Panc1 (cell line): ENCODE measurements around the gene ZNF385C. TPM values are rescaled to one million over a fixed set of nuclear protein-coding genes. Genes with fewer than 3 reads are reported as not detected.
A peak's percentile ranks its signal among the peaks of the same experiment; 100 is the strongest.

Experiments used
- ATAC-seq: fragments of 200-7000 bp; cut with Tn5 transposase; 2 replicates; pipeline ENCODE4 v1.9.1; 2020; ENCODE audit warnings: mild to moderate bottlenecking, moderate library complexity
- BruUV-seq: library from RNA; stranded (reverse); fragments of 400-500 nt; replicated peaks from 2 replicates; lab custom pipeline; 2021; lab: Mats Ljungman, UMichigan
- CTCF ChIA-PET: fragments of 300-600 bp; sonication (Branson Sonifier 250); formaldehyde crosslinking; loops from one replicate; lab custom pipeline; 2022; ENCODE audit warnings: antibody characterized with exemption; lab: Charles Lee
- POLR2A ChIA-PET: fragments of 300-600 bp; sonication (Branson Sonifier 250); formaldehyde crosslinking; loops from one replicate; lab custom pipeline; 2022; ENCODE audit warnings: antibody characterized with exemption; lab: Charles Lee
- DNase-seq: peaks from one replicate; pipeline ENCODE4 v3.0.0-alpha.2; 2010; ENCODE audit warnings: low read depth, low spot score
- H3K27ac ChIP-seq: 2 replicates; pipeline ENCODE4 v1.5.1; 2011; ENCODE audit warnings: mild to moderate bottlenecking, low read length, inconsistent platforms
- H3K27me3 ChIP-seq: fragments of 200-500 bp; sonication (Bioruptor generic); 2 replicates; pipeline ENCODE4 v1.6.0; 2014; ENCODE audit warnings: low read length, inconsistent platforms; ENCODE audit not compliant: control insufficient read depth, insufficient read depth
- H3K36me3 ChIP-seq: fragments of 200-500 bp; sonication (Bioruptor generic); 2 replicates; pipeline ENCODE4 v1.5.1; 2014; ENCODE audit warnings: inconsistent platforms, mild to moderate bottlenecking, low read length, moderate library complexity; ENCODE audit not compliant: control insufficient read depth, insufficient read depth
- H3K4me1 ChIP-seq: 2 replicates; pipeline ENCODE4 v1.5.1; 2011; ENCODE audit warnings: inconsistent platforms, mild to moderate bottlenecking, low read length, moderate library complexity; ENCODE audit not compliant: control insufficient read depth, insufficient read depth
- H3K4me3 ChIP-seq, 2 experiments: 2 replicates each; pipeline ENCODE4 v1.5.1; 2011 to 2012; ENCODE audit warnings: low read depth in 2 of 2, low read length in 2 of 2, mild to moderate bottlenecking in 2 of 2, inconsistent platforms in 1 of 2, moderate library complexity in 1 of 2
- H3K9me3 ChIP-seq: fragments of 200-500 bp; sonication (Bioruptor generic); 2 replicates; pipeline ENCODE4 v1.5.1; 2014; ENCODE audit warnings: low read depth, mild to moderate bottlenecking, inconsistent platforms, low read length, moderate library complexity; ENCODE audit not compliant: control insufficient read depth, insufficient read depth
- CTCF ChIP-seq: fragments of 450-650 bp; IDR thresholded peaks from 2 replicates; pipeline ENCODE4 v1.5.1; 2017; ENCODE audit warnings: mild to moderate bottlenecking
- POLR2AphosphoS5 ChIP-seq: IDR thresholded peaks from 2 replicates; pipeline ENCODE4 v1.6.1; 2012; ENCODE audit warnings: mild to moderate bottlenecking, low read depth, low read length, moderate library complexity
- REST ChIP-seq, 2 experiments: IDR thresholded peaks; 2 replicates each; pipeline ENCODE4 v1.6.1; 2011 to 2012; ENCODE audit warnings: low read depth in 2 of 2, control low read depth in 1 of 2, low read length in 1 of 2, mild to moderate bottlenecking in 1 of 2, moderate library complexity in 1 of 2; ENCODE audit not compliant: insufficient read depth in 1 of 2
- SIN3A ChIP-seq: IDR thresholded peaks from 2 replicates; pipeline ENCODE4 v1.6.1; 2012; ENCODE audit warnings: low read depth, mild to moderate bottlenecking, low read length, moderate library complexity, borderline replicate concordance; ENCODE audit not compliant: insufficient read depth
- TCF7L2 ChIP-seq: IDR thresholded peaks from 2 replicates; pipeline ENCODE4 v1.6.1; 2011; ENCODE audit warnings: mild to moderate bottlenecking, low read depth, low read length, inconsistent platforms
- in situ Hi-C: cut with HindIII; loops from 2 replicates; pipeline ENCODE4 v1.10.0; 2016; ENCODE audit warnings: low sequenced_read_pairs, low pct_unique_long_range_greater_than_20kb
- intact Hi-C: fragments of 100-400 bp; cut with micrococcal nuclease; formaldehyde crosslinking; loops from one replicate; pipeline ENCODE4 v1.10.0; 2022; ENCODE audit not compliant: unreplicated experiment
- total RNA-seq: library from RNA; stranded (reverse); gene quantifications from one replicate; pipeline ENCODE4 v1.2.1, GENCODE V29; 2021; ENCODE audit not compliant: unreplicated experiment

The ZNF385C gene
- total RNA-seq, 1 experiment from 2014 or later = 0.21 TPM

GRCh38 chr17:42009170-42009569 is 89.1 kb downstream of the ZNF385C start:
- intact Hi-C loops = no loop called here
- DNase-seq (no peak), ATAC-seq (no peak)
- H3K27ac ChIP-seq = no peak overlapping the region
- H3K9me3 ChIP-seq = no peaks in the 10 kb centered on the region
- H3K4me3 ChIP-seq = no peak overlapping the region
- in situ Hi-C loops = no loop called here
- CTCF ChIA-PET = no interaction called here
- H3K4me1 ChIP-seq = peaks cover 3% of the 10 kb centered on the region; the same call in 1 of the 2 replicates
- no peaks in the 10 kb centered on the region for H3K27me3 ChIP-seq
- POLR2A ChIA-PET = no interaction called here
- TF ChIP-seq CTCF = no peak
- no peak for TF ChIP-seq TCF7L2
- TF ChIP-seq POLR2AphosphoS5 = no peak
- TF ChIP-seq SIN3A = no peak
- no TSS peak for BruUV-seq
- H3K36me3 ChIP-seq = no peaks in the 10 kb centered on the region

GRCh38 chr17:42005166-42005565 is 93.1 kb downstream of the ZNF385C start:
- TSS peak; percentile 44 for BruUV-seq
- intact Hi-C loops = no loop called here
- TF ChIP-seq SIN3A = no peak
- no peak for TF ChIP-seq REST (IDR thresholded peaks at IDR 0.05; ENCODE audit: insufficient read depth in 1 of 2, low read depth in 2 of 2, low read length in 1 of 2)
- no peak for TF ChIP-seq CTCF
- TF ChIP-seq TCF7L2 = no peak
- no peak for TF ChIP-seq POLR2AphosphoS5
- in situ Hi-C loops = no loop called here
- Histone ChIP-seq H3K27me3 (no peaks in the 10 kb centered on the region), H3K4me3 (no peak overlapping the region), H3K36me3 (no peaks in the 10 kb centered on the region; the same call in 1 of the 2 replicates), H3K4me1 (no peaks in the 10 kb centered on the region), H3K27ac (no peak overlapping the region), H3K9me3 (no peaks in the 10 kb centered on the region)
- ATAC-seq (no peak), DNase-seq (no peak)
- CTCF ChIA-PET = no interaction called here
- POLR2A ChIA-PET = no interaction called here
